ENCODE measurements around the gene PIP5K1B.

GRCh38 chr9:69034071-69034470 is 329.0 kb downstream of the PIP5K1B start:
- TF ChIP-seq EZH2 (IDR thresholded peaks at IDR 0.05; ENCODE audit: low read length, missing control alignments): no peak
- no peak for TF ChIP-seq CTCF (conservative IDR thresholded peaks at IDR 0.05 in 1 of 2, IDR thresholded peaks at IDR 0.05 in 1 of 2; ENCODE audit: low read depth in 1 of 2, low read length in 2 of 2)

Data from fibroblast of lung (primary cell).